ENCODE data around the gene ANKRD13D. TPM values are rescaled to one million over a fixed set of nuclear protein-coding genes. Genes with fewer than 3 reads are reported as not detected.

ANKRD13D gene
- total RNA-seq, 1 donor from 2014 or later, result 9.8 TPM

GRCh38 chr11:67285541-67286498 is 3.3 kb upstream of the ANKRD13D start:
- DNase-seq (ENCODE audit: low spot score), result no peak
- ATAC-seq, result no peak

GRCh38 chr11:67286621-67287333 is 2.3 kb upstream of the ANKRD13D start:
- DNase-seq (ENCODE audit: low spot score) (no peak), ATAC-seq (no peak)

- DNase-seq (ENCODE audit: low spot score) (no peak), ATAC-seq (no peak)
Observed at GRCh38 chr11:67287355-67288197, 1.5 kb upstream of the ANKRD13D start.

- ATAC-seq (no peak), DNase-seq (ENCODE audit: low spot score) (no peak)
Observed at GRCh38 chr11:67288198-67288451, 978 bp upstream of the ANKRD13D start.

- DNase-seq (ENCODE audit: low spot score) (peak; percentile 88), ATAC-seq (peak; percentile 83)
Observed at GRCh38 chr11:67288452-67289225, 464 bp upstream of the ANKRD13D start.

GRCh38 chr11:67289651-67290479 is 762 bp downstream of the ANKRD13D start:
- ATAC-seq (peak; percentile 1), DNase-seq (ENCODE audit: low spot score) (no peak)

GRCh38 chr11:67290801-67291200 is 1.7 kb downstream of the ANKRD13D start:
- no peak for ATAC-seq
- no peak for DNase-seq (ENCODE audit: low spot score)

- no peak for ATAC-seq
- DNase-seq (ENCODE audit: low spot score), result no peak
Observed at GRCh38 chr11:67291481-67292381, 2.6 kb downstream of the ANKRD13D start.

GRCh38 chr11:67292671-67293070 is 3.6 kb downstream of the ANKRD13D start:
- ATAC-seq (no peak), DNase-seq (ENCODE audit: low spot score) (no peak)

- DNase-seq (ENCODE audit: low spot score) (no peak), ATAC-seq (no peak)
Observed at GRCh38 chr11:67293090-67293489, 4.0 kb downstream of the ANKRD13D start.

- DNase-seq (ENCODE audit: low spot score) (no peak), ATAC-seq (no peak)
Observed at GRCh38 chr11:67295846-67296245, 6.7 kb downstream of the ANKRD13D start.

- ATAC-seq, result no peak
- DNase-seq (ENCODE audit: low spot score), result no peak
Observed at GRCh38 chr11:67298786-67299185, 9.7 kb downstream of the ANKRD13D start.

- no peak for ATAC-seq
Observed at GRCh38 chr11:67299471-67300191, 10.5 kb downstream of the ANKRD13D start.

GRCh38 chr11:67300256-67300755 is 11.2 kb downstream of the ANKRD13D start:
- no peak for DNase-seq (ENCODE audit: low spot score)

More at GRCh38 chr11:67299471-67300191, 10.5 kb downstream of the ANKRD13D start:
- no peak for DNase-seq (ENCODE audit: low spot score)

GRCh38 chr11:67300756-67301312 is 11.7 kb downstream of the ANKRD13D start:
- no peak for ATAC-seq
- DNase-seq (ENCODE audit: low spot score), result no peak

More at GRCh38 chr11:67300256-67300755, 11.2 kb downstream of the ANKRD13D start:
- ATAC-seq, result no peak

- ATAC-seq (no peak), DNase-seq (ENCODE audit: low spot score) (peak; percentile 48)
Observed at GRCh38 chr11:67301313-67301921, 12.3 kb downstream of the ANKRD13D start.
